ENCODE results near the gene MAP7D1. TPM values are rescaled to one million over a fixed set of nuclear protein-coding genes. Genes with fewer than 3 reads are reported as not detected.
A peak's percentile ranks its signal among the peaks of the same experiment; 100 is the strongest.

MAP7D1 gene
- total and polyA plus RNA-seq, 2 of the 13 experiments (the other 11 are each of a cell fraction or from before 2014, with no cell fraction given): 5.6 to 7.2 TPM

DNA sequence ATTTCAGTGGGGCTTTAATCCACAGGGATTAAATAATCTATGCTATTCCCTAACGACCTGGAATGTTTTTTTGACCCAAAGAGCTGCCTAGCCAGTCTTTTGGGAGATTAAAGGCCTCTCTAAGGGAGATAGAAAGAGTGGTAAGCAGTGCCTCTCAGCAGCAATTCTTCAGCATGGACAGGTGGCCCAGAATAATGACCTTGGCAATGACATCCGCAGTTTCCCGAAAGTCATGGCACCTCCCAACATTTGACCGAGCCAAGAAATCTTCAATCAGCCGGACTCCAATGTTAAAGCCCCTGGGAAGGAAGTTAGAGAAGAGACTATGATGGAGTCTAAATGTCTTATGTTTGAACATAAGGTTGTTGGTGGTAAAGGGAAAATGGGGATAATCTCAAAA is 16.4 kb upstream of the MAP7D1 start:
- Histone ChIP-seq H2AFZ (ENCODE audit: low read length) (no peak overlapping the region), H4K20me1 (ENCODE audit: insufficient read depth, low read length) (no peaks in the 10 kb centered on the region), H3K4me2 (ENCODE audit: low read depth, low read length) (no peak overlapping the region), H3K9me3 (ENCODE audit: low read length) (no peaks in the 10 kb centered on the region), H3K27ac (ENCODE audit: extremely low read length, insufficient read depth, low read length) (no peak overlapping the region), H3K4me3 (replicated peaks in 1 of 3; ENCODE audit: insufficient read depth in 1 of 3, low read depth in 2 of 3, low read length in 3 of 3) (no peak overlapping the region), H3K27me3 (ENCODE audit: control insufficient read depth in 1 of 2, insufficient read depth in 2 of 2, low read length in 2 of 2) (no peaks in the 10 kb centered on the region), H3K79me2 (ENCODE audit: insufficient read depth, low read length) (peaks cover 9% of the 10 kb centered on the region), H3K9ac (ENCODE audit: insufficient read depth, low read depth, low read length) (no peak overlapping the region), H3K4me1 (ENCODE audit: insufficient read depth, low read length) (peaks cover 19% of the 10 kb centered on the region), H3K36me3 (replicated peaks in 1 of 2; ENCODE audit: control insufficient read depth in 1 of 2, insufficient read depth in 2 of 2, low read length in 2 of 2) (peaks cover 14 to 40% of the 10 kb centered on the region in 2 experiments; a peak in 4 of 5 replicates)
- 95% methylated on average over 5 of the region's 5 CpGs for whole genome bisulfite sequencing (ENCODE audit: low lambda C conversion rate)
- DNase-seq (ENCODE audit: low spot score) (no peak), ATAC-seq (no peak), FAIRE-seq (no peak)
- intact Hi-C loops (cut with micrococcal nuclease; ENCODE audit: unreplicated experiment): no loop called here
- CTCF ChIA-PET (ENCODE audit: low intra/inter-chr PET ratio, low total read pairs): no interaction called here
- in situ Hi-C loops (cut with HindIII; ENCODE audit: extremely low pct_ligation_motif_present, low pct_unique_long_range_greater_than_20kb): no loop called here
- POLR2A ChIA-PET: no interaction called here
- no TSS peak for BruUV-seq (replicated peaks)
- TF ChIP-seq E2F2 (CRISPR knock-in tag; IDR thresholded peaks at IDR 0.05; ENCODE audit: borderline replicate concordance) (no peak), ZNF550 (CRISPR knock-in tag; IDR thresholded peaks at IDR 0.05; ENCODE audit: borderline replicate concordance) (no peak), KAT2B (IDR thresholded peaks at IDR 0.05; ENCODE audit: borderline replicate concordance, low read depth, low read length) (no peak), EEA1 (CRISPR knock-in tag; IDR thresholded peaks at IDR 0.05; ENCODE audit: borderline replicate concordance) (no peak)

DNA sequence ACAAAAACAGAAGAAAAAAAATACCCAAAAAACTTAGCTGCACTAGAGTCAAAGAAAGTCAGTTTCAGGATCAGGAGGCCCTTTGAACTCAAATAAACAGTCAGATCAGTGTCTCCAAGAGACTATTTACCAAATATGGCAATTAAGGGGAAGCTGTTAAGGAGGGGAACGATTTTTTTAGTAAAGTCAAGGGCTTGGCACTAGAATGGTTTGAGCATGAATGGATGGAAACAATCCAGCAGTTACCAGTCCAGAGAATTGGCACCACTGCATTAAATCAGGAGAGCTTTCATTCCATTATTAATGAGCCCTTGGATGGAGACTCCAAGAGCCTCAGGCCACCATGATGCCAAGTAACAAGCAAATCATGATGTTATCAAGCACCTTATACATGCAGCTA is 13.8 kb upstream of the MAP7D1 start:
- ATAC-seq (no peak), FAIRE-seq (peak; percentile 12), DNase-seq (ENCODE audit: low spot score) (no peak)
- H3K9me3 ChIP-seq (ENCODE audit: low read length): no peaks in the 10 kb centered on the region
- peaks cover 9 to 30% of the 10 kb centered on the region in 2 experiments; a peak in 4 of 5 replicates for H3K36me3 ChIP-seq (replicated peaks in 1 of 2; ENCODE audit: control insufficient read depth in 1 of 2, insufficient read depth in 2 of 2, low read length in 2 of 2)
- H3K27me3 ChIP-seq (ENCODE audit: control insufficient read depth in 1 of 2, insufficient read depth in 2 of 2, low read length in 2 of 2): no peaks in the 10 kb centered on the region
- in situ Hi-C loops (cut with HindIII; ENCODE audit: extremely low pct_ligation_motif_present, low pct_unique_long_range_greater_than_20kb) (no loop called here), intact Hi-C loops (cut with micrococcal nuclease; ENCODE audit: unreplicated experiment) (loop anchor here (10.0 kb wide), 1 partner anchor 283 kb away; no protein-coding TSS in a partner anchor)
- no peak overlapping the region for H3K27ac ChIP-seq (ENCODE audit: extremely low read length, insufficient read depth, low read length)
- H3K79me2 ChIP-seq (ENCODE audit: insufficient read depth, low read length): peaks cover 9% of the 10 kb centered on the region
- H3K4me3 ChIP-seq (replicated peaks in 1 of 3; ENCODE audit: insufficient read depth in 1 of 3, low read depth in 2 of 3, low read length in 3 of 3): no peak overlapping the region
- CTCF ChIA-PET (ENCODE audit: low intra/inter-chr PET ratio, low total read pairs): no interaction called here
- H4K20me1 ChIP-seq (ENCODE audit: insufficient read depth, low read length): no peaks in the 10 kb centered on the region
- H3K9ac ChIP-seq (ENCODE audit: insufficient read depth, low read depth, low read length): no peak overlapping the region
- H3K4me2 ChIP-seq (ENCODE audit: low read depth, low read length): no peak overlapping the region
- no peak overlapping the region for H2AFZ ChIP-seq (ENCODE audit: low read length)
- 44% methylated on average over 1 of the region's 1 CpG for WGBS (ENCODE audit: low lambda C conversion rate)
- H3K4me1 ChIP-seq (ENCODE audit: insufficient read depth, low read length): peaks cover 13% of the 10 kb centered on the region
- POLR2A ChIA-PET: no interaction called here
- TF ChIP-seq ZNF670 (CRISPR knock-in tag; IDR thresholded peaks at IDR 0.05; ENCODE audit: borderline replicate concordance) (no peak), ZNF607 (CRISPR knock-in tag; IDR thresholded peaks at IDR 0.05; ENCODE audit: borderline replicate concordance) (no peak), SRF (IDR thresholded peaks at IDR 0.05; ENCODE audit: low read depth, low read length) (peak; percentile 86)
- BruUV-seq (replicated peaks): no TSS peak
